IPS-15b (cell line): ENCODE results near the gene TMPRSS2.

Experiments used
- H3K27me3 ChIP-seq: one replicate; pipeline ENCODE4 v1.6.1; 2013; ENCODE audit warnings: low read length; ENCODE audit not compliant: control insufficient read depth, insufficient read depth
- H3K36me3 ChIP-seq: one replicate; pipeline ENCODE4 v1.6.1; 2013; ENCODE audit warnings: low read length; ENCODE audit not compliant: control insufficient read depth, insufficient read depth
- H3K4me1 ChIP-seq: one replicate; pipeline ENCODE4 v1.6.1; 2013; ENCODE audit warnings: mild to moderate bottlenecking, low read length; ENCODE audit not compliant: control insufficient read depth, insufficient read depth
- H3K4me3 ChIP-seq: one replicate; pipeline ENCODE4 v1.5.1; 2013; ENCODE audit warnings: low read depth, low read length
- H3K9ac ChIP-seq: one replicate; pipeline ENCODE4 v1.6.1; 2013; ENCODE audit warnings: low read depth, mild to moderate bottlenecking, low read length
- H3K9me3 ChIP-seq: one replicate; pipeline ENCODE4 v1.6.1; 2013; ENCODE audit warnings: mild to moderate bottlenecking, low read length; ENCODE audit not compliant: control insufficient read depth, insufficient read depth

Gene TMPRSS2

DNA sequence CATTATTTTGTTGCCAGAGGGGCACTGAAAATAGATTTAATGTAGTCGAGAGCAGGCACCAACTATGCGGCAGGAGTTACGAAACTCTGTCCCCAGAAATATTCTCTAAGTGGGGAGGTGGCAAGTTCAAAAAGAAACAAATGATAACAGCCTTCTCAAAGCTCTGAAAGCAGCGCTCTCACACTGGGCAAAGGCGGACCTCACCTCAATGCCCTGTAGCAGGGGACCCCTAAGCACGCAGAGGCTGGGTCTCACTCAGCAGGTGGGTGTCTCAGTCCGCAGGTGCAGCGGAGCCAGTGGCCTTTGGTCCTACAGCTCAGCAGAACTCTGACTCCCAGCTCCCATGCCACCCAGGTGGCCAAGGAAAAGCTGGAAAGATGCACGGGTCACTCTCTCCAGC, 21.8 kb upstream of the TMPRSS2 start:
- Histone ChIP-seq H3K4me1 (no peaks in the 10 kb centered on the region), H3K27me3 (no peaks in the 10 kb centered on the region), H3K9me3 (no peaks in the 10 kb centered on the region), H3K36me3 (no peaks in the 10 kb centered on the region), H3K4me3 (no peak overlapping the region), H3K9ac (no peak overlapping the region)

DNA sequence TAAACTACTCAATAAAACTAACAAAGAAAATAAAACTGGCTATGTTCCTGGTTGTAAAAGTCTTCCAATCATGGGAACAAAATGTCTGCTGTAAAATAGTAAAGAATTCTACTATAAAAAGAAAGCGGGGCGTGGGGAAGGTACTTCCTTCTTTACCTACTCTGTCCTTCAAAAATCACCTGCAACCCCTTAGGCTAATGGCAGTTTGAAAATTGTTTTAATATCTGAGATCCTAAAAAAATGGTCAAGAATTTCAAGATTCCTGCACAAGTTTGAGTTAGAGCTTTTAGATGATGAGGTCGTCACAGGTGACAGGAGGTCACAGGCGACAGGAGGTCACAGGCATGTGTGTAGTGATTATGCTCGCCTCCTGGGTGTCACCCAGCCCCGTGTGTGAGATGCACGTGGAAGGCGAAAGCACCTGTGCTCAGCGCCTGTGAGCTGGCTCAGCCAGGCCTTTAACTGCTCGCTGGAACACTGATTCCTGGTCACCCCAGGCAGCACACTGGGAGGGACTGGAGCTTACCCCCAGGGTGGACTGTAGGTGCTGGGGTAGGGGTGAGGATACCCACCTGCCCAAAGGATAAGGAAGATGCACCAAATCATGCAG, 18.6 kb upstream of the TMPRSS2 start:
- Histone ChIP-seq H3K9me3 (no peaks in the 10 kb centered on the region), H3K27me3 (no peaks in the 10 kb centered on the region), H3K4me3 (no peak overlapping the region), H3K9ac (no peak overlapping the region), H3K36me3 (no peaks in the 10 kb centered on the region), H3K4me1 (no peaks in the 10 kb centered on the region)

- H3K9me3 ChIP-seq = no peaks in the 10 kb centered on the region
- peaks cover 2% of the 10 kb centered on the region for H3K36me3 ChIP-seq
- H3K4me3 ChIP-seq = no peak overlapping the region
- H3K4me1 ChIP-seq = no peaks in the 10 kb centered on the region
- no peak overlapping the region for H3K9ac ChIP-seq
- no peaks in the 10 kb centered on the region for H3K27me3 ChIP-seq
These were observed 15.2 kb upstream of the TMPRSS2 start for GRCh38 chr21:41523175-41523574.

- H3K4me1 ChIP-seq = no peaks in the 10 kb centered on the region
- H3K9me3 ChIP-seq = no peaks in the 10 kb centered on the region
- H3K9ac ChIP-seq = no peak overlapping the region
- peaks cover 2% of the 10 kb centered on the region for H3K36me3 ChIP-seq
- H3K27me3 ChIP-seq = no peaks in the 10 kb centered on the region
- no peak overlapping the region for H3K4me3 ChIP-seq
These were observed 13.6 kb upstream of the TMPRSS2 start for GRCh38 chr21:41521489-41522027.

DNA sequence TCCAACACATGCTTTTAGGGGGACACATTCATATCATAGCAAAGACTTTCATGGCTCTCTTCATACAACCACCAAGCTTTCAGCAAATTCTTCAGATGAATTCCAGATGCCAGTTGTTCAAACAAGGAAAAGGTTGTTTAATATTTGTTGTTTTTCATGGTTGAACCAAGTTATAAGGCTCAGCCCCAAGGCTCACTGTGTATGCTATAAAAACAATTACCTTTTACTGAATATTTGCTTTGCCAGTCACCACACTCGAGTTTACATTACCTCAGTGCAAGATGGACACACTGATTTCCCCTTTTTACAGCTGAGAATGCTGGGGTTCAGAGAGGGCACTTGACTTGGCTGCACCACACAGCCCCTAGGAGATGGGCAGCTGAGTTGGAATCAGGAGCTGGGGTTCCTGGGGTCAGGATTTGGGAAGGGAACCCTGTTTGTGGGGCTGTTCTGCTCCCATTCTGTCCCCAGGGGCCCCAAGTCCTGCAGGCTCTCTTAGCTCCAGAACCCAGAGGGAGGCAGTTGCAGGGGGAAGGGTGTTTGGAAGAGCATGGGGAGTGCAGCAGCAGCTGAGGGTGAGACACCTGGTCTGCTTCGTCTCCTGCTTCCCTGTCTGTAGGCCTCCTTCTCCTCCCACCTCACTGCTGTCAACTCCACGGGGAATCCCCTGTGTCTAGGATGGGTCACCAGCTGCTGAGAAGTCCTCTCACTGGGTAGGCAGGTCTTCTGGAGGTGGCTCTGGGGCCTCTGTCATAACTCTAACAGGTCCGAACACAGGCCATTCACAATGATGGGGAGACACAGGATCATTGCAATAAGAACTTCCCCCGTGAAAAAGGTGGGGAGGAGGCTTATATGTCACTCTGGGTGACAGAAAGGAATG, 12.8 kb upstream of the TMPRSS2 start:
- no peak overlapping the region for H3K4me3 ChIP-seq
- H3K9ac ChIP-seq = no peak overlapping the region
- H3K36me3 ChIP-seq = peaks cover 2% of the 10 kb centered on the region
- no peaks in the 10 kb centered on the region for H3K9me3 ChIP-seq
- H3K27me3 ChIP-seq = no peaks in the 10 kb centered on the region
- H3K4me1 ChIP-seq = no peaks in the 10 kb centered on the region

DNA sequence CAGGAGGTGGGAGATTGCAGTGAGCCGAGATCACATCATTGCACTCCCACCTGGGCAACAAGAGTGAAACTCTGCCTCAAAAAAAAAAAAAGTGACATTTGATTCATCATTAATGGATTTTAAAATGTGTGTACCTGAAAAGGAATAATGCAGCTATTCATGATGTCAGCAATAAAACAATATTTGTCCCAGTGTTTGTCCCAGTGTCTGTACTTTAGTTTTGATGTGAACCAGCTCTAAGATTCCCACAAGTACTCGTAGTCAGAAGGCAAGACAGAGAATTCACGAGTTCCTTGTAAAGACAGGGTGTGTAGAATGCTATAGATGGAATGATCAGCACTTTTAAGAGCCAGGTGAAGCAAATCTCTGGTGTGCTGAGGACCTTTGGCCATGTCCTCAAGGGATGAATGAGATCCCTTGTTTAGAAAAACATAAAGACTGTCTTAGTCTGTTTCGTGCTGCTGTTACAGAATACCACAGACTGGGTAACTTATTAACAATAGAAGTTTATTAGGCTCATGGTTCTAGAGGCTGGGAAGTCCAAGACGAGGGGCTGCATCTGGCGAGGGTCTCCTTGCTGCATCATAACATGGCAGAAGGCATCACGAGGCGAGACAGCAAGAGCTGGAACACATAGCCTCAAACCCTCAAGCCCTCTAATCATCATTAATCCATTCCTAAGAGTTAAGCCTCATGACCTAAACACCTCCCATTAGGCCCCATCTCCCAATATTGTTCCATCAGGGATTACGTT, 12.0 kb upstream of the TMPRSS2 start:
- no peaks in the 10 kb centered on the region for H3K4me1 ChIP-seq
- no peak overlapping the region for H3K4me3 ChIP-seq
- no peak overlapping the region for H3K9ac ChIP-seq
- no peaks in the 10 kb centered on the region for H3K9me3 ChIP-seq
- no peaks in the 10 kb centered on the region for H3K27me3 ChIP-seq
- peaks cover 2% of the 10 kb centered on the region for H3K36me3 ChIP-seq

DNA sequence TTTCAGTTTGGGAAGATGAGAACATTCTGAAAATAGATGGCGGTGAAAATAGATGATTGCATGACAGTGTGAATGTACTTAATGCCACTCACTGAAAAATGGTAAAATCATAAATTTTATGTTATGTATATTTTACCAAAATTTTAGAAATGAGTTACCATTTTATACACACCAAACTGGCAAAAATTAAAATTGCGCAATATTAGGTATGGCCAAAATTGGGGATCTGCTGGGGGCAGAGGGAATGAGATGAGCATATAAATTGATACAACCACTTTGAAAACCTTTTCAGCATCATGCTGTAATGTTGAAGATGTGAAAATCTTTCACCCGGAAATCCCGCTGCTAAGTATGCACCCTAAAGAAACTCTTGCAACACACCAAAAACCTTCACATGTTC, 10.8 kb upstream of the TMPRSS2 start:
- no peaks in the 10 kb centered on the region for H3K27me3 ChIP-seq
- H3K9ac ChIP-seq = no peak overlapping the region
- H3K9me3 ChIP-seq = no peaks in the 10 kb centered on the region
- no peaks in the 10 kb centered on the region for H3K4me1 ChIP-seq
- H3K36me3 ChIP-seq = peaks cover 2% of the 10 kb centered on the region
- H3K4me3 ChIP-seq = no peak overlapping the region

- Histone ChIP-seq H3K4me3 (no peak overlapping the region), H3K36me3 (no peaks in the 10 kb centered on the region), H3K9ac (no peak overlapping the region), H3K27me3 (peaks cover 2% of the 10 kb centered on the region), H3K4me1 (peaks cover 3% of the 10 kb centered on the region), H3K9me3 (no peaks in the 10 kb centered on the region)
These were observed 3.9 kb upstream of the TMPRSS2 start for GRCh38 chr21:41511858-41512257.

DNA sequence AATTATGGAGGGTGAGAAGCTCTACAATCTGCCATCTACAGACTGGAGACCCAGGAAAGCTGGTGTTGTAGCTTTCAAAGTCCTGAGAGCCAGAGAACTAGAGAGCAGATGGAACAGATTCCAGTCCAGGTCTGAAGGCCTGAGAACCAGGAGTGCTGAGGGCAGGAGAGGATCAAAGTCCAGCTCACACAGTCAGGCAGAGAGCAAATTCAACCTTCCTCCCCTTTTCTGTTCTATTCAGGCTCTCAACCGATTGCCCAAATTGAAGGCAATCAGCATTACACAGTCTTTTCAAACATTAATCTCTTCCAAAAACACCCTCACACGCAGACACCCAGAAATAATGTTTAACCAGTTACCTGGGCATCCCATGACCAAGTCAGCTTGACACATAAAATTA, 2.5 kb upstream of the TMPRSS2 start:
- Histone ChIP-seq H3K9ac (no peak overlapping the region), H3K4me3 (no peak overlapping the region), H3K36me3 (no peaks in the 10 kb centered on the region), H3K9me3 (no peaks in the 10 kb centered on the region), H3K27me3 (peaks cover 16% of the 10 kb centered on the region), H3K4me1 (peaks cover 13% of the 10 kb centered on the region)

- Histone ChIP-seq H3K4me1 (peaks cover 13% of the 10 kb centered on the region), H3K27me3 (peaks cover 20% of the 10 kb centered on the region)
These were observed 1.8 kb upstream of the TMPRSS2 start for GRCh38 chr21:41509733-41510132.

GRCh38 chr21:41509145-41509496, 1.2 kb upstream of the TMPRSS2 start:
- Histone ChIP-seq H3K9me3 (no peaks in the 10 kb centered on the region), H3K27me3 (peaks cover 20% of the 10 kb centered on the region), H3K4me1 (peaks cover 13% of the 10 kb centered on the region), H3K4me3 (peak overlapping the region; percentile 68), H3K9ac (no peak overlapping the region), H3K36me3 (peaks cover 2% of the 10 kb centered on the region)

More at GRCh38 chr21:41509733-41510132, 1.8 kb upstream of the TMPRSS2 start:
- H3K4me3 ChIP-seq = no peak overlapping the region
- no peak overlapping the region for H3K9ac ChIP-seq
- H3K36me3 ChIP-seq = peaks cover 2% of the 10 kb centered on the region
- no peaks in the 10 kb centered on the region for H3K9me3 ChIP-seq
